GM20000 (cell line): ENCODE results near the gene LRRC4C.

ENCODE experiments used
- DNase-seq: peaks from one replicate; pipeline ENCODE4 v3.0.0; 2012; ENCODE audit warnings: low spot score
- TF ChIP-seq, protein P1 (sequence below): IDR thresholded peaks from 2 replicates; pipeline ENCODE4 v1.5.1; 2012; ENCODE audit warnings: mild to moderate bottlenecking, control low read depth; ENCODE audit errors: extremely low read depth, missing control alignments

The LRRC4C gene

DNA sequence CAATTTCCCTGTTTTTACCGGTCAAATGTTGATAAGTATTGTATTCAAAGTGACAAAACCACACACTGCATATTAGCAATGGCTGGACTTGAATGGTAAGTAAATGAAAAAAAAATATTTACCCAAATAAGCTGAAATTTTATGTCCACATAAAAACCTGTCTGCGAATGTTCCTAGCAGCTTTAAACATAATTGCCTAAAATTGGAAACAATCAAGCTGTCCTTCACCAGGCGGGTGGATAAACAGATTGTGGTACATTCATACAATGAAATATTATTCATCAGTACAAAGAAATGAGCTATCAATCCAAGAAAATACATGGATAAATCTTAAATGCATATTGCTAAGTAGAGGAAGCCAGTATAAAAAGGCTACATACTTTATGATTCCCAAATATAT lies 1067.8 kb downstream of the LRRC4C start:
- no peak for DNase-seq
- TF ChIP-seq, protein P1, sequence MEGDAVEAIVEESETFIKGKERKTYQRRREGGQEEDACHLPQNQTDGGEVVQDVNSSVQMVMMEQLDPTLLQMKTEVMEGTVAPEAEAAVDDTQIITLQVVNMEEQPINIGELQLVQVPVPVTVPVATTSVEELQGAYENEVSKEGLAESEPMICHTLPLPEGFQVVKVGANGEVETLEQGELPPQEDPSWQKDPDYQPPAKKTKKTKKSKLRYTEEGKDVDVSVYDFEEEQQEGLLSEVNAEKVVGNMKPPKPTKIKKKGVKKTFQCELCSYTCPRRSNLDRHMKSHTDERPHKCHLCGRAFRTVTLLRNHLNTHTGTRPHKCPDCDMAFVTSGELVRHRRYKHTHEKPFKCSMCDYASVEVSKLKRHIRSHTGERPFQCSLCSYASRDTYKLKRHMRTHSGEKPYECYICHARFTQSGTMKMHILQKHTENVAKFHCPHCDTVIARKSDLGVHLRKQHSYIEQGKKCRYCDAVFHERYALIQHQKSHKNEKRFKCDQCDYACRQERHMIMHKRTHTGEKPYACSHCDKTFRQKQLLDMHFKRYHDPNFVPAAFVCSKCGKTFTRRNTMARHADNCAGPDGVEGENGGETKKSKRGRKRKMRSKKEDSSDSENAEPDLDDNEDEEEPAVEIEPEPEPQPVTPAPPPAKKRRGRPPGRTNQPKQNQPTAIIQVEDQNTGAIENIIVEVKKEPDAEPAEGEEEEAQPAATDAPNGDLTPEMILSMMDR = no peak

DNA sequence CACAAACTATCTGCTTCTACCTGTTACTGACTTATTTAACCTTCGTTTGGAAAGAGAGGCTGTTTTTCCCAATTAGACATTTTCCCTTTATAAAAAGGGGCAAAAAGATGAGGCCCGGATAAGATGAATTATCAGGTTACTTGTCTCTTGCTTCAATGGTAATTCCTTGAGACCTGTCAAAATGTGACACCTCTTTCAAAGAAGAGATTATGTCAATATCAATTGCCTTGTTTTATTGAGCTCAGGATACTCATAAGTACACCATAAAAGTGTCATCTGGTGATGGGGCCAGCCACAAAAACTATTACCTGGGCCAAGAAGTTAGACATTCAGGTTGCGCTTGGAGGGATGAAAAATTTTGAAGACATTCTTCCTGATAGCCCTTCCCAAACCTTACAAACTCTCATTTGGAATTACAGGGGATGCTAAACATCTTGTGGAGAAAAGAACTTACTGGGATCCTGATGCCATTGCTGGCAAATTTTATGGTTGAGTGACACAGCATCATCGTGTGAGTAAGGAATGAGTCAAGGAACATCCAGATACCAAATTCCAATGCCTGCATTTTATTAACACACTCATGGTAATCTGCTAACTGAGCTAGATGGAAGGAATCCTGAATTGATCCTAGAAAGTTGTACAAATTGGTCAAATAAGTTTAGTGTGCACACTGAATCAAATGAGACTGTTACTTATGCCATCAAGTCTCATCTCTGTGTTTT lies 1071.2 kb downstream of the LRRC4C start:
- no peak for DNase-seq
- TF ChIP-seq, protein P1 = no peak

DNA sequence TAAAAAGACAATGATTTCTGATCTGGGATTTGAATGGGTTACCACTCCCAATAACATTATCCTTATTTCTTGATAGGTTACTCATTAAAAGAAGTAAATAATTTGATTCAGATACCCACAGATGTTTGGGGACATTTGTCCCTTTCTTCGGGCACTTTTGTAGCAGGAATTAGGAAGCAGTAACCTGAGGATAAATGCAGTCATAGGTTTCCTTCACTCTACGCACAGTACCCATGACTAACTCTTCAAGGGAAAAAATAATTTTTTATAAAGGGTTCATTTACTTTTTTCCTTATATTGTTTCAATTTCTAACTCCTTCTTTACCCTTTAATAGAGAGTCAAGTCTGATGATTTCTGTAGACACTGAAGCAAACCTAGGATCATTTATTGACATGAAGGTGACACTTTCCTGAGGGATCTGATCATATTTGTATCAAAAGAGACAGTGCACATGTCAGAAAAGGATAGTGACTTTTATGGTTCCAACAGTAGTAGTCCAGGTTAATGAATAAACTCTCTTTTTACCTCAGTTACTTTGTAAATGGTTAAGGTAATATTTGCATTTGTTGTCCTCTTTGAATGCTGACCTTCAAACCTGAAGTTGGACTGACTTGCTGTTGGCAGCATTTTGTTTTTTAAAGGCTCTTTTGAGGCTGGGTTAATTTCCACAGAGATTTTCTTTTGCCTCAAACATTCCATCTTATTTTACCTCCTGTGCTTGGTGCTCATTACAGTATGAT lies 1072.0 kb downstream of the LRRC4C start:
- no peak for DNase-seq
- TF ChIP-seq, protein P1 = no peak

DNA sequence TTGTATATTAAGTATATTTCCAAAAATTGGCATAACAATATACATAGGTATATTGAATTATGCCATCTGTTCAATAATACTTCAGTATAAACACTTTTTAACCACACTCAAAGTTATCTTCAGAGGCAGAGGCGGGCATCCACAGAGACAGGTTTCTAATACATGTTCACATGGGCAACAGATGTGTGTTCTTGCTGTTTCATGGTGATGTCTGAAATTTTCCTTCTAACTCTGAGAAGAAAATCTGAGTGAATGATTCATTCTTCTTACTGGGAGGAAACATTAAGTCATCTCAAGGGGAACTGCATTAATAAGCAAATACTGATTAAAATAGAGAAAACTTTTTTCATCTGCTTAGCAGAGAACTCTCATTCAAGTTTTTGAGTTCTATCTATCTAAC lies 1074.5 kb downstream of the LRRC4C start:
- TF ChIP-seq, protein P1 = no peak
- no peak for DNase-seq

DNA sequence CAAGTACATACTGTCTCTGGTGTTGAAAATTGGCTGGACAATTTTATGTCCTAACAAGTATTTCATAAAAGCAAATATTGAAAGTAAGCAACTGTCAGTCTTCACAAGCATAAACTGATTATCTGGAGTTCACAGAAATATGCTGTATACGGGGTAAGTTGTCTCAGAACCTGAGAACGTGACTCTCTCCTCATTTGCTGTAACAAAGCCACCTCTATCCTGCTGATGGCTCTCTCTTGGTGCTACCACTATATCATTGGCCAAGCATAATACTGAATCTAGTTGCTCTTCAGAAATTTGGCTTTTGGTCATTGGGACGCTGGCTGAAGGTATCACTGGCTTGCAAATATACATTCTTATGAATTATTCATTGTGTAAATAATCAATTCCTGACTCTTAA lies 1078.0 kb downstream of the LRRC4C start:
- no peak for DNase-seq
- TF ChIP-seq, protein P1 = no peak

DNA sequence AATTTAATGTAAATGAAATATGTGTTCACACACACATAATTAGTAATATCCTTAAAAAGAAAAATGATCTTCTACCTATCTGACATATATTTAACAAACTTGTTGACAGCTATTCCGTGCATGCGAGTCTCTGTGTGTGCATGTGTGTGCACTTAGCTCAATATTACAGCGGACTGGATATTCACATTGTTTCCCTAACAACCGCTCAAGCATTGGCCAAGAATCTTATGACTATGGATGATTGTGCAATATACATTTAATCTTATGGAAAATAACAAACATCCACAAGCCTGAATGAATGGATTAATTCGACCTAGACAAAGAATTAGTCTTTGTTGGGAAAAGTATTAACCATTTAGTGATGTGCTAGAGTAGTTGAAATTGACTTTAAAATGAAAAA lies 1078.6 kb downstream of the LRRC4C start:
- TF ChIP-seq, protein P1 = no peak
- DNase-seq = no peak

DNA sequence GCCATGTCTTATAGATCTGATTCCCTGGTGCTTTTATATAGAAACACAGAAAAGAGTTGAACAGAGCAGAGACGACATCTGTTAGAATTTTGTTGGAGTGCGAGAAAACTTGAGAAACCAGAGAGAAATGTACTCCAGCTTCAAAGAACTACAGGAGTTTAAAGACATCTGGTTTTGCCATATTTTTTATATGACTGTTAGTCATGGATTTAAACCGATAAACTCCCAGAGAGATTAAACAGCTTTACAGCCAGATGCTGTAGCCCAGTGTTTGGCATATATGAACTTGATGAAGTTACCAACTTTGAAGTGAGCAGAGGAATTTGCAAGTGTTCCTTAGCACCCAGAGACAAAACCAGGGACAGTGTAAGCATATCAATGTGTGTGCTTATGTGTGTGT lies 1083.1 kb downstream of the LRRC4C start:
- TF ChIP-seq, protein P1 = no peak
- DNase-seq = no peak
